ENCODE measurements around the gene LGR4. TPM values are rescaled to one million over a fixed set of nuclear protein-coding genes. Genes with fewer than 3 reads are reported as not detected.

LGR4 gene
- total RNA-seq, 1 donor, result 25.1 TPM

DNA sequence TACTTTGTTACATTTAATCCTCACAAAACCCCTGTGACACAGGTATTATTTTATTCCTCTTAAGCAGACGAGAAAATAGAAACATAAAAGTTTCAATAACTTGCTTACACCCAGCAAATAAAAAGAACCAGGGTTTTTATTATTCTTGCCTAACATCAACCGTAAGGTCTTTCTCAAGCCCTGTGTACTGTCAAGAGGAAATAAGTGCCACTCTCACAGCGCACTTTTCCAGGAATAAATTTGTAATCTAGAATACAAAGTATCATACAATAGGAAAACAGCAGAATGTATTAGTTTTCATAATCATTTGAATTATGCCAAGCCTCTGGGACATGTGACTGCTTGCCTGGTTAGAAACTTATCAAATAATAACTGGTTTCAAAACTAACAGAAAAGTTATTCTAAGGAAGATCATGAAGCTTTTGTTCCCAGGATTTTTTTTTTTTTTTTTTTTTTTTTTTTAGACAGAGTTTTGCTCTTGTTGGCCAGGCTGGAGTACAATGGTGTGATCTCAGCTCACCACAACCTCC, 117.0 kb downstream of the LGR4 start:
- H3K4me3 ChIP-seq (ENCODE audit: low read depth, low read length), result no peak overlapping the region
- TF ChIP-seq, protein P1, sequence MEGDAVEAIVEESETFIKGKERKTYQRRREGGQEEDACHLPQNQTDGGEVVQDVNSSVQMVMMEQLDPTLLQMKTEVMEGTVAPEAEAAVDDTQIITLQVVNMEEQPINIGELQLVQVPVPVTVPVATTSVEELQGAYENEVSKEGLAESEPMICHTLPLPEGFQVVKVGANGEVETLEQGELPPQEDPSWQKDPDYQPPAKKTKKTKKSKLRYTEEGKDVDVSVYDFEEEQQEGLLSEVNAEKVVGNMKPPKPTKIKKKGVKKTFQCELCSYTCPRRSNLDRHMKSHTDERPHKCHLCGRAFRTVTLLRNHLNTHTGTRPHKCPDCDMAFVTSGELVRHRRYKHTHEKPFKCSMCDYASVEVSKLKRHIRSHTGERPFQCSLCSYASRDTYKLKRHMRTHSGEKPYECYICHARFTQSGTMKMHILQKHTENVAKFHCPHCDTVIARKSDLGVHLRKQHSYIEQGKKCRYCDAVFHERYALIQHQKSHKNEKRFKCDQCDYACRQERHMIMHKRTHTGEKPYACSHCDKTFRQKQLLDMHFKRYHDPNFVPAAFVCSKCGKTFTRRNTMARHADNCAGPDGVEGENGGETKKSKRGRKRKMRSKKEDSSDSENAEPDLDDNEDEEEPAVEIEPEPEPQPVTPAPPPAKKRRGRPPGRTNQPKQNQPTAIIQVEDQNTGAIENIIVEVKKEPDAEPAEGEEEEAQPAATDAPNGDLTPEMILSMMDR (IDR thresholded peaks at IDR 0.05; ENCODE audit: insufficient read depth, low read length), result no peak
- no peak for DNase-seq (ENCODE audit: low read depth)

DNA sequence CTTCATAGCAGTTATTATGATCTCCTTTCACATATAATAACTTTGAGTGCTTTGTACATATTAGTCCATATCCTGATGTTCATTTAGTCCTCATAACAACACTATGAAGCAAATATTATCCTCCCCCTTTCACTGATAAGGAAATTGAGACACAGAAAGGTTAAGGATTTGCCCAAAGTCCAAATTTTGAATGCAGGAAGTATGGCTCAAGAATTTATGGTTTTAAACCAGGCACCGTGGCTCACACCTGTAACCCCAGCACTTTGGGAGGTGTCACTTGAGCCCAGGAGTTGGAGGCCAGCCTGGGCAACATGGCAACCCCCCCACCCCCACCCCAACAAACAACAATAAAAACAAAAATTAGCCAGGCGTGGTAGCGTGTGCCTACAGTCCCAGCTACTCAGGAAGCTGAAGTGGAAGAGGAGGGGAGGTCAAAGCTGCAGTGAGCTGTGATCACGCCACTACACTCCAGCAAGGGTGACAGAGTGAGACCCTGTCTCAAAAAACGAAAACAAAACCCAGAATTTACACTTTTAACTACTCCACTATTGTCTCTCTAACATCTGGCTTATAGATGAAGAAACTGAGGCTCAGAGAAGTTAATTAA, 118.1 kb downstream of the LGR4 start:
- DNase-seq (ENCODE audit: low read depth), result no peak
- no peak overlapping the region for H3K4me3 ChIP-seq (ENCODE audit: low read depth, low read length)
- TF ChIP-seq, protein P1 (IDR thresholded peaks at IDR 0.05; ENCODE audit: insufficient read depth, low read length), result no peak

DNA sequence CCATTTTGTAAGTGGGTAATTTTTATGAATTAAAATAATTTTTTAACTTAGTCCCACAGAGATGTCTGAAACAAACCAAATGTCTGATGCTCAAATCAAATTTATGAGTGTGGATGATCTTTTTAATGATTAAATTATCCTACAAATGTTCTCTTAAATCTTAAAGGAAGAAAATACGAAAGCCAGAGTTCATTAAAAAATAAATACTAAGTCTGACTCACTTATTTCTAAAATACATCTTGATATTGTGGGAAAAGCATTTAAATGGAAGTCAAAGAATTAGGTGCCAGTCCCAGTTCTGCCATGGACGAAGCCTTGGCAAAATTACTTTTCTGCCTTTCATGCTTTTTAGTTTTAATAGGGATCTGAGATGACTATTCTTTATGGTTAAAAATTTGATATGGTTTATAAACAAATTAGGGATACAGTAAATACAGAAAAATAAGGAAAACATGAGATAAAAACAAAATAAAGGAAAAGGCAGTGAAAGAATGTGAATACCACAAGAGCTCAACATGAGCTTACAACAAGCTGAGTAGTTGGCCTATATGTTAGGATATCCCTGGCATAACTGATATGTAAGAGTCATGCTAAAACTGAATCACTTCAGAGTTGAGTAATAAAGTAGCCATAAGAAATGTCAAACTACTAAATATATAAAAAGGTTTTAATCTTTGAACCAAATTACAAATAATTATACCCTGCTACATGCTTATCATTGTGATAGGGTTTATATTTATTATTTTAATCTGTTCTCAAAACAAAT, 118.8 kb downstream of the LGR4 start:
- TF ChIP-seq, protein P1 (IDR thresholded peaks at IDR 0.05; ENCODE audit: insufficient read depth, low read length), result no peak
- DNase-seq (ENCODE audit: low read depth), result peak; percentile 60
- H3K4me3 ChIP-seq (ENCODE audit: low read depth, low read length), result no peak overlapping the region

DNA sequence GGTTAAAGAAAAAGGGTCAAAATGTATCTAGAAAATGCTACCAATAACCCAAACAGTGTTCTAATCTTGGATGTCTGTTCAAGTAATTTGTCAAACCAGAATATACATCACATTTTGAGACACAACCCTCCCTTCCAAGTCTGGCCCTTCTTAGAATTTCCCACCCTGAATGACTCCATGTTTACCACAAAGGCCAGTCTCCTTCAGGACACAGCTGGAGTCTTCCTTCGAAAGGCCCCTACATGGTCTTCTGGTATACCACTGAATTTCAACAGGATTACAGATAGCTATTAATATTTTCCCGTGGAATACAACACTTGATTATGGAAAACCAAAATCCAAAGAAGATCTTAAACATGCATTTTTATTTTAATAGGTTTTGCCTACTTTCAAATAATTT, 119.8 kb downstream of the LGR4 start:
- TF ChIP-seq, protein P1 (IDR thresholded peaks at IDR 0.05; ENCODE audit: insufficient read depth, low read length), result no peak
- DNase-seq (ENCODE audit: low read depth), result no peak
- no peak overlapping the region for H3K4me3 ChIP-seq (ENCODE audit: low read depth, low read length)

DNA sequence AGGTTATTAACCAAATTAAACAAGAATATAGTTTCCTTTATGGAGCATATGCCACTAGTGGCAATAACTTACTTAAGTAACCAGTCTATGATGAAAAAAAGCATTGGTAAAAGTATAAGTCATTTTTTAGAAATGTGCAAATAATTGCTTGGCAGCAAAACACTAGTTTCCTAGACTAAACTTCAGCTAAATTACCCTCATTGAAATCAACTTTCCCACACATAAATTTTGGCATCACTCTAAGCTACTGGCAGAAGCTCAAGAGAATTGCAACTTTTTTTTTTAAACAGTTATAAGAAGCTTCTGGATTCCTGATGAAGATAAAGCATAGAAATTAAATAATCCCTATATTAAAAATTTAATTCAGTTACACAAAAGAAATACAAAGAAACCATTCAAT, 122.1 kb downstream of the LGR4 start:
- TF ChIP-seq, protein P1 (IDR thresholded peaks at IDR 0.05; ENCODE audit: insufficient read depth, low read length), result no peak
- DNase-seq (ENCODE audit: low read depth), result peak; percentile 61
- no peak overlapping the region for H3K4me3 ChIP-seq (ENCODE audit: low read depth, low read length)

DNA sequence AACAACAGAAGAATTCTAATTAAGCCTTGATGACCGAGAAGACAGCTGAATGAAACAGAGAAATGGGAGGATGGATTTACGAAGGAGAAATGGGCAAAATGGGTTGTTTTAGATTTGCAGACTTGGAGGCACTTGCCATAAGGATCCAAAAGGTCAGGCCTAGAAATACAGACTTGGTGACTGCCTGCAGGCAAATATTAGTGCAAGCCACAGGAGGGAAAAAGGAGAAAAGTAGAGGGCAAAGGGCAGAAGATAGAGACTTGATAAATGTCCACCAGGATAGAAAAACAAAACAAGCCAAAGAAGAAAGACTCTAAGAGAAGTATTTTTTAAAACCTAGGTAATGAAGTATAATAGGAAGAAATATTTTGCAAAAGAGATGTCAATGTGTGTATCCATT, 122.7 kb downstream of the LGR4 start:
- DNase-seq (ENCODE audit: low read depth), result no peak
- H3K4me3 ChIP-seq (ENCODE audit: low read depth, low read length), result no peak overlapping the region
- TF ChIP-seq, protein P1 (IDR thresholded peaks at IDR 0.05; ENCODE audit: insufficient read depth, low read length), result no peak

Measured in fibroblast of the aortic adventitia (primary cell).